Stimulated activated CD4-positive, alpha-beta T cell treated with anti-CD3 and anti-CD28 coated beads, Interleukin-2, amount 100 ng/mL, for 24 hours (primary cell): ENCODE results near the gene ANKRD65.
"Not testable (repeated sequence)": the region's sequence is repeated elsewhere in the genome, so short reads cannot be mapped to it uniquely, and the experiment has no call there.

Experiments used
- DNase-seq, 2 donors: peaks; one replicate each; pipeline ENCODE4 v3.0.0-alpha.2; 2020

Gene ANKRD65

GRCh38 chr1:1412311-1412902 is 8.7 kb downstream of the ANKRD65 start:
- DNase-seq, result not testable (repeated sequence)

- no peak for DNase-seq
These were observed 9.4 kb downstream of the ANKRD65 start for GRCh38 chr1:1411626-1412025.

GRCh38 chr1:1410238-1410637 is 10.8 kb downstream of the ANKRD65 start:
- DNase-seq, result not testable (repeated sequence)

- DNase-seq, result peak; percentile 35 to 39
These were observed 13.3 kb downstream of the ANKRD65 start for GRCh38 chr1:1407636-1408318.

- peak; percentile 95 to 97 for DNase-seq
These were observed 14.0 kb downstream of the ANKRD65 start, which contains the start of gene MRPL20 for GRCh38 chr1:1406821-1407635. Gene MRPL20, minus strand, starts transcription at chr1:1407293. Its CDS starts 76 bp downstream, at chr1:1407217.

GRCh38 chr1:1406101-1406820 is 14.8 kb downstream of the ANKRD65 start:
- peak; percentile 30 to 31 for DNase-seq

GRCh38 chr1:1403653-1404052 is 17.4 kb downstream of the ANKRD65 start:
- no peak for DNase-seq

GRCh38 chr1:1402901-1403392 is 18.1 kb downstream of the ANKRD65 start:
- DNase-seq, result not testable (repeated sequence)

- DNase-seq, result peak; percentile 54 to 59
These were observed 18.8 kb downstream of the ANKRD65 start for GRCh38 chr1:1402072-1402900.

GRCh38 chr1:1401457-1402010 is 19.5 kb downstream of the ANKRD65 start:
- no peak for DNase-seq

- DNase-seq, result no peak
These were observed 20.3 kb downstream of the ANKRD65 start for GRCh38 chr1:1400576-1401456.

GRCh38 chr1:1399872-1400575 is 21.1 kb downstream of the ANKRD65 start:
- DNase-seq, result peak in 1 of 2 donors; percentile 47

GRCh38 chr1:1399187-1399871 is 21.7 kb downstream of the ANKRD65 start, which contains the start of gene CCNL2:
Gene CCNL2, minus strand, starts transcription at chr1:1399335. Its CDS starts 29 bp downstream, at chr1:1399306.
- peak; percentile 99 to 100 for DNase-seq

GRCh38 chr1:1398677-1399186 is 22.3 kb downstream of the ANKRD65 start:
- DNase-seq, result peak in 1 of 2 donors; percentile 33

GRCh38 chr1:1397839-1398523 is 23.1 kb downstream of the ANKRD65 start:
- no peak for DNase-seq

- DNase-seq, result no peak
These were observed 25.9 kb downstream of the ANKRD65 start for GRCh38 chr1:1395166-1395565.

GRCh38 chr1:1394116-1394515 is 27.0 kb downstream of the ANKRD65 start:
- no peak for DNase-seq

GRCh38 chr1:1393428-1393827 is 27.6 kb downstream of the ANKRD65 start:
- no peak for DNase-seq
